OCI-M2 (cell line): ENCODE results near the gene RAB9A.
A peak's percentile ranks its signal among the peaks of the same experiment; 100 is the strongest.
"Not testable (repeated sequence)": the region's sequence is repeated elsewhere in the genome, so short reads cannot be mapped to it uniquely, and the experiment has no call there.

ENCODE experiments used
- DNase-seq: peaks from one replicate; lab custom pipeline; 2025; ENCODE audit not compliant: unreplicated experiment; lab: John Stamatoyannopoulos, UW

The RAB9A gene

DNA sequence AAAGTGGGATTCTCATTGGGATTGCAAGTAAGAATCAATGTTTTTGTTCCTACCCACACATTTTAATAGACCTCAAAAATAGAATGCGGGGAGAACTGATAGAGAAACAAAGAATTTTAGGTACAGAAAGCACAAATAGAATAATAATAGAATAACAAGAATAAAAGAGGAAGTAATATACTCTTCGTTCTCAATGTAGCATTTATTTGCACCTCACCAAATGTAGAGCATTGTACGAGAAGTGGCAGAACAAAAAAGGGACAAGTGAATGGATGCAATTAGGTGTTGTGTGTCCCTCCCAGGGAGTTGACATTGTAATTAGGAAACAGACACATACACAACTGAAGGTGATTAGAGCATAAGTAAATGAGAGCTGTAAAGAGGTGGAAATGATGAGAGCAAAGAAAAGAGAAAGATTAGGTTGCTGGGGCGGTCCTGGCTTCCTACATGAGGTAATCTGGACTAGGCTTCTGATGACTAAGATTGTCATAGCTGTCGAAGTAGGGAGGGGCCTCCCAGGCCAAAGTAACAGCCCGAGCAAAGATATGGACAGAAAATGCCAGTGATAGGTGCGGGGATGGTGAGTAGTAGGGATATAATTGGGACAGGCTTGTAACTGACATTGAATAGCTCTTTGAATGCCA lies 10.4 kb downstream of the RAB9A start:
- no peak for DNase-seq

DNA sequence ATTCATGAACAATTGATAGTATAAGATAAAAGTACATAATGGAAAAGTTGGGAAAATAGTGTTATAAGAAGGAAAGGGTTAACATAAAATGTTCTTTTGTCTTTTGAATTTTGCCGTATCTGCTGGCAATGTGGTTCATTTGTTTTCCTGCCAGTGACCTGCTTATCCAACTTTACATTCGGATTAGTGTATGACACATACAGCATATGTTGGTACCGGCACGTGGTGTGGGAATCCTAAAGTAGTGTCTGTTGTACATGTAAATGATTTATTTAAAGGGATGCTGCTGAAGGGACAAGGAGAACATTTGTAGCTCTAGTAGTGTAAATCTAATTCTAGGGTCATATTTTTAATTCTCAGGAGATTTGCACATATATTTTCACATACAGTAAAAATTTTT lies 11.5 kb downstream of the RAB9A start:
- DNase-seq = no peak

DNA sequence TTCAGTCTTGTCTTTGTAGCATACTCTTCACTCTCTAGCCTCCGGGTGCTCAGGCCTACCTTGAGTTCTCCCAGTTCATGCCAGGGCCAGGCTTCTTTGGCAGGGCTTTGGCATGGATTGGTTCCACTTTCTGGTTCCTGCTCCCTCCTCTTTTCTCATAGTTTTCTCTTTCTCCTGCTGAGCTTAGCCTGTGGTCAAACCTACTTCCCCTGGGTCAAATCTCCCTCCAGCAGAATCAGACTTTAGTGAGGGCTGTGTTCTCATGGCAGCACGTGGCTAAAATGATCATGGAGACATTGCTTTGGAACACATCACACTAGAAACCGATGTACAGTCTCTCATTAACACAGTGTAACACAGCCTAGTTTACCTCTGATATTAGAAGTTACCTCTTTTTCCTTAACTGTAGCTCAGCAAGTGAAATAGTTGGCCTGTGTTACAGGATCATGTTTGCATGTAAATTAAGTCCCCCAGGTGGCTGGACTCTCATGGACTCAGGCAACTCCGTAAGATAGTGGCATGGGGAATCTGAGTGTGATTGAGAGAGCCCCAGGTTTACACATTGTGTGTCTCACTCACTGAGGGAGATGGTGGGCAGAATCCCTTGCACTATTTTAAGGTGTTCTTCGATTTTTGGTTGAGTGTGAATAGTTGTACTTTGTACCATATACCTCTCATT lies 13.3 kb downstream of the RAB9A start:
- no peak for DNase-seq

DNA sequence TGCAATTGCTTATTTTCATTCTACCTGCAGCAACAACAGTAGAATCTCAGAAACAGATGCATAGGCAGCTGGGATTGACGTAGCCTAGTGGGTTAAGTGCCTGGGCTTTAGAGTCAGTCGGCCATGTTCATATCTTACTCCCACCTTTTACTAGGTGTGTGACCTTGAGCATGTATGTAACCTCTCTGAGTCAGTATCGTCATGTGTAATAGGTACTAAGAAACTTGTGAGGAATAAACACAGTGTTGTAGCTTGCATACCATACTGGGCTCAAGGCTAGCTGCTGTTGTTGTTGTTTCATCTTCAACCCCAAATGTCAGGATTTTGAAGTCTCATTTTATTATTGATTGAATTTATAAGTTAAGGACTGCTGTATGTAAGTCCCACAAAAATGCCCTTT lies 14.2 kb downstream of the RAB9A start:
- no peak for DNase-seq

DNA sequence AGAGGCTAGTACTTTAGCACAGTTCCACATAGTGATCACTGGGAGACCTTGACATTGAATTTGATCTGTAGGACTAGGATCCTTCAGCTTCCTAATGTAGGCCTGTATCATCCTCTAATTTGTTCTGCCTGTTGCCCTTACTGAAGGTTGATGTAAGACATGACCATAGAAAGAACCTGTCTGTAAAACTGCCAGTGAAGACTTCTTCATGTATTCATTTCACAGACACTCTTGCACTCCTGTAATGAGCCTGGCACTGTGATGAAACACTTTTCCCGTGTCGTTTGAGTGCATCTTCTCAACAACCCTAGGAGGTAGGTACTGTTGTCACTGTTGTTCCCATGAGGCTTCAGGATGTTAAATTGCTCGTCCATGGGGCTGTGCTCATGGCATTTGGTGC lies 14.7 kb downstream of the RAB9A start:
- no peak for DNase-seq

DNA sequence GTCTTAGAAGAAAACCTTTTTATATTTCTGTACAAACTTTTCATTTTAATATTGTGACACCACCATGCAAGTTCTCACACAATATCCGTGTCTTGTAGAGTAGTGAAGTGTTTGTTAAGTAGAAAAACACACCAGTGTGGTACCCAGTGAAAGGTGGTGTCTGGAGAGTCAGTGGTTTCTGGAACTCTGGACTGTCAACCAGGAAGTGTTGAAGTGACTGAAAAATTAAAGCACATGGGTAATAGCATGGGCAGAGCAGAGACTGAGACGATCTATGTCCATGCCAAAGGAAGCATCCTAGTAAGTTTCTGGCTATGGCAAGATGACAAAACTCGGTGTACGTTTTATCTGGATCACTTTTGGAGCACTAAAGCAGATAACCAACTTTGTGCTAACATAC lies 22.2 kb downstream of the RAB9A start:
- DNase-seq = no peak

DNA sequence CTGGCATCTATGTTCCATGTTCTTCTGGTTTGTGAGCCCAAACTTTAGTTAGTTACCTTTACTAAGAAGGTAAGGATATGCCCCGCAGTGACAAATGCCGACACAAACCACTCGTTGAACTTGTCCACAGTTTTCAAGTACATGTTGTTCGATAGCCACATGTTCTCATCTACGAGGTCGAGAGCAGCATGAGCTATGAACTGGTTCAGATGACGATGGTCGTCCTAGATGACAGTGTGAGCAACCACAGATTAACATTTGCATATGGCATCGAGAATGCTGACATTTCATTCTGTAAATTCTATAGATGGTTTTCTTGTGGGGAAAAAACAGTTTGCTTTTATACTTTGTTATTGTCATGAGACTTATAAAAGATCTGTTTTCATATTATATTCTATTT lies 27.5 kb downstream of the RAB9A start:
- no peak for DNase-seq

DNA sequence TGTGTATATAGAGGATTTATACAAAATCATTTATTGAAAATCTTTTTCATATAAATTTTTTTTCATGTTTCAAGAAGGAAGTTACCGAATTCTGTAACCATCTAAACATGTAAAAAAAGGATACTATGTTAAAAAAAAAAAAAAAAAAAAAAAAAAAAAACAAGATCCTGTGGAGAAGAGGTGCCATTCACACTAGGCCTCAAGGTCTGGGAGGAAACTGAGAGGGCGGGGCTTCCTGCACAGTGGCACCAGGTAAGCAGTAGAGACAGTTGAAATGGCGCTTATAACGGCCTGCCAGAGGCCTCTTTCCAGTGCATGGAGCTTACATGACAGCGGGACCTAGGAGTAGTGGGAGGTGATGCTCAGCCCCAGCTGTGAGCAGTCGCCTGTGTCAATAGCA lies 28.0 kb downstream of the RAB9A start:
- DNase-seq = no peak

DNA sequence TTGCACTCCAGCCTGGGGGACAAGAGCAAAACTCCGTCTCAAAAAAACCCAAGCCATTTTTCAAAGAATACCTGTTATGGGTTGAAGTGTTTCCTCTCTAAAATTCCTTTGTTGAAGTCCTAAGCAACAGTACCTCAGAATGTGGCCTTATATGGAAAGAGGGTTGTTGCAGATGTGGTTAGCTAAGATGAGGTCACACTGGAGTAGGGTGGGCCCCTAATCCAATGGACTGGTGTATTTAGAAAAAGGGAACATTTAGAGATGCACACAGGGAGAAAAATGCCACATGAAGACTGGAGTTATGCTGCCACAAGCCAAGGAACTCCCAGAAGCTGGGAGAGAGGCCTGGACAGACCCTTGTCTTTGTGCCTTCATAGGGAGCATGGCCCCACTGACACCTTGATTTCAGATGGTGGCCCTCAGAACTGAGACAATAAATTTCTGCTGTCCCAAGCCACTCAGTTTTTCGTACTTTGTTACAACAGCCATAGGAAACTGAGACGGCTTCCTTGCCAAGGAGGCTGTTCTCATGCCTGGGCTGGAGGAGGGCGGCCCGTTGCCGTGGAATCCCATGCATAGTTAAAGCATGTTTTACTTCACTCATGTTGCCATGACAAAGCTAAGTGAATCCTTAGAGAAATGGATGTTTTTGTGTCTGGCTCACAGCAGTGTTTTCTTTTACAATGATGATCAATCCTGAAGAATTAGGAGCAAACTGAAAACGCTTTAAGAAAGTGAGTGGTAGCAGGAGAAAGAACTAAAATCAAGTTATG lies 29.0 kb downstream of the RAB9A start:
- no peak for DNase-seq

DNA sequence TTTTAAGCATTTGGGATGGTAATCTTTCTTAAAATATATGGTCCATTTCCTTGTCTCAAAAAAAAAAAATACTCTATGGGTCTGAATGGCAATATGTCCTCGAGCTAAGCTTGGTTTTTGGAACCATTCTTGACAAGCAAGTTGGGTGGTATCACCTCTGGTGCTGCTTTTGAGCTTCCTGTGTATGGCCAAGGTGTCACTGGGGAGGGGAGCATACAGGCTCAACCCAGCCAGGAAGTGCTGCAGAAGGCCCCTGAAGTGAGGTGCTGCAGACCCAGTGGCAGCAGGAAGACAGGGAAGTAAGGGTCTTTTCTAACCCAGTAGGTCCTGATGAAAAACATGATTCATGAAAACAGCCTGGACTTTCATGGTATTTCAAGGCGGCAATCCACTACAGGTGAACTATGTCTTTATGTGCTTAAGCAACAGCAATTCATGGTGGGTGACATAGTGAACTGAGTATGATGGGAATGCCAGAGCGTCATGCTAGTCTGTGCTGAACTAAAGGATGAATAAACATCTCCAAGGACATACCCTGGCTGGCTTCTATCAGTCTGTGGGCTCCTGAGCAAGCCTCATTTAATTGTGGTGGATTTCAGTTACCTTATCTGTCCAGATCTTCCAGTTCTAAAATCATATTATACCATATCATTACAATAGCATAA lies 30.4 kb downstream of the RAB9A start:
- DNase-seq = no peak

DNA sequence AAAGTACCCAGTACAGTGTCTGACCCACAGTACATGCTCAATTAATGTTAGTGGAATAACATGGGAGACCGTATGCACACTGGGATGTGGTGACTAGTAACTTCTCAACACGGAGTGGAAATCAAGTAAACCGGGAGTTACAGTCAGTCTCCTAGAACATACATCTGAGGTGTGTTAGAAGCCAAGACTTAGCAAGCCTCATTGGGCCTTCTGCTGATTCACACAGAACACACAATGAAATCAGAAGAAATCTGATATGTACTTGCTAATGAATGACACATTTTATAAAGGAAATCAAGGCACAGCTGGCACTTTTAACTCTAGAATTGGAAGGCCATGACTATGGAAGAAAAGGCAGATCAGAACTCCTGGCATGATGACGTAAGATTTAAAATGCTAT lies 32.4 kb downstream of the RAB9A start:
- no peak for DNase-seq

DNA sequence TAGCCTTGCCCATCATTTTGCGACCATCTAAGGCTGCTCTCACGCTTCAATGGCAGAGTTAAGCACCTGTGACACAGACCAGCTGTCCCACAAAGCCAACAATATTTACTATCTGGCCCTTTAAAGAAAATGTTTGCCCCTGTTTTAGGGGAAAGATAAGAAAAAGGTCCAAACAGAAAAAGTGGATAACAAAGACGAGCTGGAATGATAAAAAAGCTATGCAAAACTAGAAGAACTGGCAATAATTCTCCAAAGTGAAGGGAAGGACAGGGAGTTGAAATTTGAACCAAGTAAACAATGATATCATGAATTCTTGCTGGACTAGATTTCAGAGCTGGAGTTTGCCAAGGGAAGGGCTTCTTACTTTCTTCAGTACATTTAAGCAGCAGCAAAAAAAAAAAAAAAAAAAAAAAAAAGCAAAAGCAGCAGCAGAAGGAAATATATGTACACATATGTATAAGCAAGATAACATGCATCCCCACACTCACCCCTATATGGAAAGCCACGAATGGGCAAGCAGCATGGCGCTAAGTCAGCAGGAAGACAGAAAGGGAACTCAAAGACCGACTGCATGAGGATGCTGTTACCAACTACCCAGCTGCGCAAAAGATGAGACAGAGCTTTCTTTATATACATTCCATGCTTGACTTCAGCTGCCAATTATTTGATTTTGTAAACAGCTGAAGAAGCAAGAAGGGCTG lies 33.0 kb downstream of the RAB9A start:
- no peak for DNase-seq

DNA sequence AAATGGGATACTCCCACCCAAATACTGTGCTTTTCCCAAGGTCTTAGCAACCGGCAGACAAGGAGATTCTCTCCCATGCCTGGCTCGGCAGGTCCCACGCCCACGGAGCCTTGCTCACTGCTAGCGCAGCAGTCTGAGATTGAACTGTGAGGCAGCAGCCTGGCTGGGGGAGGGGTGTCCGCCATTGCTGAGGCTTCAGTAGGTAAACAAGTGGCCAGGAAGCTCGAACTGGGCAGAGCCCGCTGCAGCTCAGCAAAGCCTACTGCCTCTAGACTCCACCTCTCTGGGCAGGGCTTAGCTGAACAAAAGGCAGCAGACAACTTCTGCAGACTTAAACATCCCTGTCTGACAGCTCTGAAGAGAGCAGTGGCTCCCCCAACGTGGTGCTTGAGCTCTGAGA lies 36.0 kb downstream of the RAB9A start:
- DNase-seq = not testable (repeated sequence)

DNA sequence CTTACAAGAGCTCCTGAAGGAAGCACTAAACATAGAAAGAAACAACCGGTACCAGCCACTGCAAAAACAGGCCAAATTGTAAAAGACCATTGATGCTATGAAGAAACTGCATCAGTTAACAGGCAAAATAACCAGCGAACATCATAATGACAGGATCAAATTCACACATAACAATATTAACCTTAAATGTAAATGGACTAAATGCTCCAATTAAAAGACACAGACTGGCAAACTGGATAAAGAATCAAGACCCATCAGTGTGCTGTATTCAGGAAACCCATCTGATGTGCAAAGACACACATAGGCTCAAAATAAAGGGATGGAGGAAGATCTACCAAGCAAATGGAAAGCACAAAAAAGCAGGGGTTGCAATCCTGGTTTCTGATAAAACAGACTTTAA lies 37.7 kb downstream of the RAB9A start:
- DNase-seq = not testable (repeated sequence)

DNA sequence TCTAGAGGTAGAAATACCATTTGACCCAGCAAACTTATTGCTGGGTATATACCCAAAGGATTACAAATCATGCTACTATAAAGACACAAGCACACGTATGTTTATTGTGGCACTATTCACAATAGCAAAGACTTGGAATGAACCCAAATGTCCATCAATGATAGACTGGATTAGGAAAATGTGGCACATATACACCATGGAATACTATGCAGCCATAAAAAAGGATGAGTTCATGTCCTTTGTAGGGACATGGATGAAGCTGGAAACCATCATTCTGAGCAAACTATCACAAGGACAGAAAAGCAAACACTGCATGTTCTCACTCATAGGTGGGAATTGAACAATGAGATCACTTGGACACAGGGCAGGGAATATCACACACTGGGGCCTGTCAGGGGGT lies 41.6 kb downstream of the RAB9A start:
- DNase-seq = not testable (repeated sequence)

DNA sequence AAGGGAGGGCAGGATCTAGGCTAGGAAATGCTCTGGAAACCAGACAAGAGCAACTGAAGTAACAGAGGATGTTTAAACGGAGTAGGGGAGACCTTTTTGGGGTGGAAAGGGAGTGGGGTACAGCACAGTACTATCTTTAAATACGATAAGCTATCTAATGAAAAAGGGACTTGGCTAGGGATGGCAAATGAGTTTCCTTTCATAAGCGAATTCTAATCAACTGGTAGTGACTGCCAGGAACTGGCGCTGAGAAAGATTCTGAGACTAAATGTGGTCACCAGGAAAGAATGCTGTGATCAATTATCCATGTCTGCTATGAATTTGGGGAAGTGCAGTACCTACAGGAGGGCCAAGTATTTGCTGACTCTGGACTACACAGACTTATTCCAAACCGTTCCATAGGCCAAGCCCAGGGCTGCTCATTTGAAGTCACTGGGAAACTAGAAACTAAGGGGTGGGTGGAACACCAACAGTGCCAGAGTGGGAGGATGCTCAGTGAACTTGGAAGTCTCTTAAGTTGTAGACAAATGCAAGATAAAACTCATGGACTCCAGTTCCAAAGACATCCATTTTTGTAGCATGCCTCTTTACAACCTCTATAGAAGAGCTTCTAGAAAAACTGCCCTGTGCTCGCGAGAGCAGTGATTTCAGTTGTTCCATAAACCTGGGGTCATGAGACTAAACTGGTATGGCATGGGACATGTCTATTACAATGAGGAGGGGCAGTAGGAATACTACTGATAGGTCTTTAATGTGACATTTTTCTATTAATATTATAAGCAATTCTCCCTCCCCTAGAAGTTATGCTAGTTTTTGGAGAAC lies 43.5 kb downstream of the RAB9A start:
- no peak for DNase-seq

DNA sequence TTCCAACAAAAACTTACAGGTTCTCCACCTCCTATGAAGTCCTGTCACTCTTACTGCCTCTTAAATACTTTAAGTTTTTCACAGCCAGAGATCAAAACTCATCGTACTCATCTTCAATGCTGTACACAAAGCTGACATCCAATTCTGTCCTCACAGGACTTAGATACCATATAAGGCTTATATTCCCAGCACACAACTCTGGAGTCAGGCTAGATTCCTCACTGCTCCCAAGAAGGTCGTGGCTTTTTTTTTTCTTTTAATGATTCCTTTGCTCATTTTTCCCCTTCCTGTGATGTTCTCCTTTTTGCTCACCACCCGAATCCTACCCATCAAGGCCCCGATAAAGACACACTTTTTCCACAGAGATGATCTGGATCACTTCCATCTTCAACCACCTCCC lies 44.6 kb downstream of the RAB9A start:
- DNase-seq = no peak

DNA sequence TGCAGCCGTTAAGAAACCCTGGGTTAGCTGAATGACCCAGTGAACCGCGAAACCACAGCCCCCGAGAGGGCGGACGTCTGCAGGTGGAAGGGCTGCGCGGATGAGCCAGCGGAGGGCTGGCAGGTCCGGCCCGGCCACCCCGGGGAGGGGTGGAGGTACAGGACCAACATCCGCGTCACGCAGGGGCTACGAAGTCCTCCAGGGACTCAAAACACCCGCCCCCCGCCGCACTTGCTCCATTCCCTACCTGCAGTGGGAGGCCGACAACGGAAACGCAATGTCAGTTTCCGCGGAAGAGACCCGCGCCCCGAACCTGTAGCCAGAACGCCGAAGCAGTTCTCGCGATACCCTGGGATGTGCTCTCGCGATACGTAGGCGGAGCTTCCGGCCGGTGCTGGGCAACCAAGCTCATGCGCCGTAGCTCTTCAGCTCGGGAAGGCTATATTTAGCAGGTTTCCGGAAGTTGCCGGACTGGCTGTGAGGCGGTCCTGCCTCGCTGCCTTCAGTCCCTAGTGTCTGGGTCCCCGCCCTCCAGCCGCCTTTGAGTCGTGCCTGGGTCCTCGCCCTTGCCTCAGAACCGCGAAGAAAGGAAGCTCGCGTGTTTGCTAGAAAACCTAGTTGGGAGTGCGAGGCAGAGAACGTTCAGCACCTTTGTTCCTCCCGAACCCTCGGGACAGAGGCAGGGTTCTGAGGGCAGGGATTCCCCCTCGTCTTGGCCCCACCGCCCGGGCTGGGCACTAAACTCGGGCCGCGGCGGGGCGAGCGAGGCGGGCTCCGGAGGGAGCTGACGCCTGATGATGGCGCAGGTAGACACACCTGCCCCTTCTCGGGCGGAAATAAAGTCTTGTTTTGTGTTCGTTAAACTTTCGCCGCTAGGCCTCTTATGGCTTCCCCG lies 45.6 kb downstream of the RAB9A start, which contains the start of the genes OFD1 and TRAPPC2:
TSS of gene OFD1 (plus strand) at position 471 of the 895 bp plus-strand sequence. CDS start at position 795, 324 bp downstream.
TSS of gene TRAPPC2 (minus strand) at position 343 of the 895 bp plus-strand sequence. CDS start 14,657 bp downstream, outside the sequence.
- DNase-seq = peak; percentile 66

DNA sequence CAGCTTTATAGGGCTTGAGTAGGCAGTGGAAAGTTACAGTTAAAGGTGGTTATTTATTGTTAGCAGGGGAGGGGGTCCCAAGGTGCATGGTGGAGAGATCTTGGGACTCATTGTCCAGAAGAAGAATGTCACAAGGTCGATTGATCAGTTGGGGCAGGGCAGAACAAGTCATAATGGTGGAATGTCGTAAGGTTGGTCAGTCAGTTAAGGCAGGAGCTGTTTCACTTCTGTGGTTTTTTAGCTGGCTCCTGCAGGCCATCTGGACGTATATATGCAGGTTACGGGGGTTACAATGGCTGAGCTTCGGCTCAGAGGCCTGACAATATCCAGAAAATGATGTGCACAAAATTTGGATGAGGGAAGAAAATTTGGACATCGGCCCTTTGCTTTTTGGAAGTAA lies 52.8 kb downstream of the RAB9A start:
- DNase-seq = no peak
